ENCODE data around the gene CPXM2. TPM values are rescaled to one million over a fixed set of nuclear protein-coding genes. Genes with fewer than 3 reads are reported as not detected.

Gene CPXM2
- total RNA-seq, 1 experiment from 2014 or later = not detected

- no TSS peak for BruUV-seq (replicated peaks)
- in situ Hi-C loops (cut with HindIII; ENCODE audit: low pct_unique_long_range_greater_than_20kb, low sequenced_read_pairs) = no loop called here
Observed at GRCh38 chr10:123795196-123795780, 96.3 kb downstream of the CPXM2 start.

DNA sequence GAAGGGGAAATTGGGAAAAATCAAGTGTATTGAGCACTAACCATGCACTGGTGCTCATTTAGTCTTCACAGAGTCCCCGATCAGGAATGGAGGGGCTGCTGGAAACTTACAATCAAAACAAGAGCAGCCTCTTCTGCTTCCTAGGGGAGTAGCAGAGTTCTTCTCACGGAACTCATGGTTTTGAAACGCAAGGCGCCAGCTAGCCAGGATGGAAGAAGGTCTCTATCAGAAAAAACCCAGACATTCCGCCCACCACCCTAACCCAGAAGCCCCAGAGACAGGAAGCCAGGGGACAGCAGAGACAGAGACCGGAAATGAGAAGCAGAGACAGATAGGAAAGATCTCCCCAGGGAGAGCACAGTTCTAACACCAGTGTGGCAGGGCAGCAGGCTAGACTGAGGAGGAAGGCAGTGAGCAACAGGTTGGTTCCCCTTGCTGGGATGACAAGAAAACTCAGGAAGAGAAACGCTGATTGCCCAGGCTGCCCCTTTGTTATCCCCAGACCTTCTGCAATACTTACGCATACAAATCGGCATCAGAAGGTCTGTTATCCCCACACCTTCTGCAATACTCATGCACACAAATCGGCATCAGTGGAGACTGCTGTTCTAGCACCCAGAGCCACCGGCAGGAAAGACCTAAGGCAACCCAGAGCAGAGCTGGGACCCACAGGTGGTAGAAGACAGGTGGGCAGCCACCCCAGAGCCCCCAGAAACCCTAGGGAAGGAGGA, 99.2 kb downstream of the CPXM2 start:
- no peak overlapping the region for H3K27ac ChIP-seq (ENCODE audit: low read length)
- POLR2A ChIA-PET = no interaction called here
- in situ Hi-C loops (cut with HindIII; ENCODE audit: low pct_unique_long_range_greater_than_20kb, low sequenced_read_pairs) = no loop called here
- TF ChIP-seq POLR2AphosphoS5 (IDR thresholded peaks at IDR 0.05; ENCODE audit: low read depth, low read length) (no peak), REST (IDR thresholded peaks at IDR 0.05; ENCODE audit: insufficient read depth in 1 of 2, low read depth in 2 of 2, low read length in 1 of 2) (no peak)
- no peak overlapping the region for H3K4me3 ChIP-seq (ENCODE audit: low read depth in 2 of 2, low read length in 2 of 2)
- no peaks in the 10 kb centered on the region for H3K4me1 ChIP-seq (ENCODE audit: control insufficient read depth, insufficient read depth, low read length)
- H3K27me3 ChIP-seq (ENCODE audit: control insufficient read depth, insufficient read depth, low read length) = no peaks in the 10 kb centered on the region
- DNase-seq (ENCODE audit: low read depth, low spot score) (no peak), ATAC-seq (no peak)
- H3K36me3 ChIP-seq (ENCODE audit: control insufficient read depth, insufficient read depth, low read length) = no peaks in the 10 kb centered on the region
- BruUV-seq (replicated peaks) = no TSS peak
- CTCF ChIA-PET = no interaction called here
- no peaks in the 10 kb centered on the region for H3K9me3 ChIP-seq (ENCODE audit: control insufficient read depth, insufficient read depth, low read depth, low read length)
- intact Hi-C loops (cut with micrococcal nuclease; ENCODE audit: unreplicated experiment) = no loop called here

More at GRCh38 chr10:123795196-123795780, 96.3 kb downstream of the CPXM2 start:
- no peak for ATAC-seq
- Histone ChIP-seq H3K36me3 (ENCODE audit: control insufficient read depth, insufficient read depth, low read length) (no peaks in the 10 kb centered on the region), H3K27me3 (ENCODE audit: control insufficient read depth, insufficient read depth, low read length) (no peaks in the 10 kb centered on the region), H3K4me1 (ENCODE audit: control insufficient read depth, insufficient read depth, low read length) (no peaks in the 10 kb centered on the region), H3K27ac (ENCODE audit: low read length) (no peak overlapping the region), H3K9me3 (ENCODE audit: control insufficient read depth, insufficient read depth, low read depth, low read length) (no peaks in the 10 kb centered on the region), H3K4me3 (ENCODE audit: low read depth in 2 of 2, low read length in 2 of 2) (no peak overlapping the region)
- TF ChIP-seq TCF7L2 (IDR thresholded peaks at IDR 0.05; ENCODE audit: low read depth, low read length) (no peak), SIN3A (IDR thresholded peaks at IDR 0.05; ENCODE audit: borderline replicate concordance, insufficient read depth, low read depth, low read length) (no peak), REST (IDR thresholded peaks at IDR 0.05; ENCODE audit: insufficient read depth in 1 of 2, low read depth in 2 of 2, low read length in 1 of 2) (no peak), POLR2AphosphoS5 (IDR thresholded peaks at IDR 0.05; ENCODE audit: low read depth, low read length) (no peak)
- TF ChIP-seq, protein P1, sequence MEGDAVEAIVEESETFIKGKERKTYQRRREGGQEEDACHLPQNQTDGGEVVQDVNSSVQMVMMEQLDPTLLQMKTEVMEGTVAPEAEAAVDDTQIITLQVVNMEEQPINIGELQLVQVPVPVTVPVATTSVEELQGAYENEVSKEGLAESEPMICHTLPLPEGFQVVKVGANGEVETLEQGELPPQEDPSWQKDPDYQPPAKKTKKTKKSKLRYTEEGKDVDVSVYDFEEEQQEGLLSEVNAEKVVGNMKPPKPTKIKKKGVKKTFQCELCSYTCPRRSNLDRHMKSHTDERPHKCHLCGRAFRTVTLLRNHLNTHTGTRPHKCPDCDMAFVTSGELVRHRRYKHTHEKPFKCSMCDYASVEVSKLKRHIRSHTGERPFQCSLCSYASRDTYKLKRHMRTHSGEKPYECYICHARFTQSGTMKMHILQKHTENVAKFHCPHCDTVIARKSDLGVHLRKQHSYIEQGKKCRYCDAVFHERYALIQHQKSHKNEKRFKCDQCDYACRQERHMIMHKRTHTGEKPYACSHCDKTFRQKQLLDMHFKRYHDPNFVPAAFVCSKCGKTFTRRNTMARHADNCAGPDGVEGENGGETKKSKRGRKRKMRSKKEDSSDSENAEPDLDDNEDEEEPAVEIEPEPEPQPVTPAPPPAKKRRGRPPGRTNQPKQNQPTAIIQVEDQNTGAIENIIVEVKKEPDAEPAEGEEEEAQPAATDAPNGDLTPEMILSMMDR (IDR thresholded peaks at IDR 0.05) = no peak
- no peak for DNase-seq (ENCODE audit: low read depth, low spot score)
- ChIA-PET CTCF (no interaction called here), POLR2A (no interaction called here)
- intact Hi-C loops (cut with micrococcal nuclease; ENCODE audit: unreplicated experiment) = no loop called here

Measured in Panc1 (cell line).